ENCODE data around the gene EIF4H.

The EIF4H gene

DNA sequence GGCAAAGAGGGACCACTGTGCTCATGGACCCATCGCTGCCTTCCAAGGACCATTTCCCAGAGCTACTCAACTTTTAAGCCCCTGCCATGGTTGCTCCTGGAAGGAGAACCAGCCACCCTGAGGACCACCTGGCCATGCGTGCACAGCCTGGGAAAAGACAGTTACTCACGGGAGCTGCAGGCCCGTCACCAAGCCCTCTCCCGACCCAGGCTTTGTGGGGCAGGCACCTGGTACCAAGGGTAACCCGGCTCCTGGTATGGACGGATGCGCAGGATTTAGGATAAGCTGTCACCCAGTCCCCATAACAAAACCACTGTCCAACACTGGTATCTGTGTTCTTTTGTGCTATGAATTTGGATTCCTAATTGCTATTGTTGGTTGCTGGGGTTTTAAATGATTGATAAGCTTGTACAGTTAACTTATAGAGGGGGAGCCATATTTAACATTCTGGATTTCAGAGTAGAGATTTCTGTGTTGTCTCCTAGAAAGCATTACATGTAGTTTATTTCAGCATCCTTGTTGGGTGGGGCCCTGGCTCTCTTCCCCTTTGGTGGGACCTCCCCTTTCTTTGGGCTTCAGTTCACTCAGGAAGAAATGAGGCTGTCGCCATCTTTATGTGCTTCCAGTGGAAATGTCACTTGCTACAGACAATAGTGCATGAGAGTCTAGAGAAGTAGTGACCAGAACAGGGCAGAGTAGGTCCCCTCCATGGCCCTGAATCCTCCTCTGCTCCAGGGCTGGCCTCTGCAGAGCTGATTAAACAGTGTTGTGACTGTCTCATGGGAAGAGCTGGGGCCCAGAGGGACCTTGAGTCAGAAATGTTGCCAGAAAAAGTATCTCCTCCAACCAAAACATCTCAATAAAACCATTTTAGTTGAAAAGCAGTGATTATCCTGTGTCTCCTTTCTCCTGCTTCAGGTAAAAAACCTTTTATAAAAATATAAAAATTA is 55.1 kb downstream of the EIF4H start:
- DNase-seq = no peak

- peak in 1 of 2 donors; percentile 45 for DNase-seq
Measured at GRCh38 chr7:74230446-74231231, 56.5 kb downstream of the EIF4H start.

DNA sequence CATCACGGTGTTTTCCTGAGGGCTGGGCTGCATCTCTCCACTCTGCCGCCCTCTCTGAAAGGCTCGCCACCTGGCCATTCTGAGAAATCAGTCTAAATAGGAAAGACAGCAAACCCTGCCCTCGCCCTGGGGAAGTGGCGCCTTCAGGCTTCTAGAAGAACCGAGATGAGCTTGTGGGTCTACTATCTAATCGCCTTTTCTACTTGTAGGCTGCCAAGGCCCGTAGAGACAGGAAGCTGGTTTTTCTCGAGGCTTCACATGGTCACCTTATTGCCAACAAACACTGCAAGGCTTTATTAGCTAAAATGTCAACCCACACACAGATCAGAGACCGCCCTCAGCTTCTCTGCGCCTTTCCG is 57.1 kb downstream of the EIF4H start:
- DNase-seq = peak; percentile 23 to 67

DNA sequence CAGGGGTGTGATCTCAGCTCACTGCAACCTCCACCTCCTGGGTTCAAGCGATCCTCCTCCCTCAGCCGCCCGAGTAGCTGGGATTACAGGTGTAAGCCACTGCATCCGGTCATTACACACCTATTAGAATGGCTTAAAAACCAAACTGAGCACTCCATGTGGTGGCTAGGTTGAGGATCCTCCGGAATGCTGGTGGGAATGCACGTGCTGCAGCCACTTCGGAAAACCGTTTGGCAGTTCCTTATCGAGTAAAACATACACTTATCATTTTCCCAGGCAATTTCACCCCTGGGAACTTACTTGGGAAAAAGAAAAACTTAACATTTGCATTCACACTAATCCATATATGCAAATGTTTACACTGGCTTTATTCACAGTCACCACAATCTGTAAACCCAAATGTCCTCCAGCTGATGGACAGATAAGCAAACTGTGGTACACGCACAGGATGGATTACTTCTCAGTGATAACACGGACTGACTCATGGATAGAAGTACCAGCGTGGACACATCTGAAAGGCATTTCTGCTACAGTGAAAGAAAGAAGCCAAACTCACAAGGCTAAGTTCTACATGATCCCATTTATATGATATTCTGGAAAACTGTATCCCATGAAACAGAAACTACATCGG is 59.6 kb downstream of the EIF4H start:
- DNase-seq = no peak

DNA sequence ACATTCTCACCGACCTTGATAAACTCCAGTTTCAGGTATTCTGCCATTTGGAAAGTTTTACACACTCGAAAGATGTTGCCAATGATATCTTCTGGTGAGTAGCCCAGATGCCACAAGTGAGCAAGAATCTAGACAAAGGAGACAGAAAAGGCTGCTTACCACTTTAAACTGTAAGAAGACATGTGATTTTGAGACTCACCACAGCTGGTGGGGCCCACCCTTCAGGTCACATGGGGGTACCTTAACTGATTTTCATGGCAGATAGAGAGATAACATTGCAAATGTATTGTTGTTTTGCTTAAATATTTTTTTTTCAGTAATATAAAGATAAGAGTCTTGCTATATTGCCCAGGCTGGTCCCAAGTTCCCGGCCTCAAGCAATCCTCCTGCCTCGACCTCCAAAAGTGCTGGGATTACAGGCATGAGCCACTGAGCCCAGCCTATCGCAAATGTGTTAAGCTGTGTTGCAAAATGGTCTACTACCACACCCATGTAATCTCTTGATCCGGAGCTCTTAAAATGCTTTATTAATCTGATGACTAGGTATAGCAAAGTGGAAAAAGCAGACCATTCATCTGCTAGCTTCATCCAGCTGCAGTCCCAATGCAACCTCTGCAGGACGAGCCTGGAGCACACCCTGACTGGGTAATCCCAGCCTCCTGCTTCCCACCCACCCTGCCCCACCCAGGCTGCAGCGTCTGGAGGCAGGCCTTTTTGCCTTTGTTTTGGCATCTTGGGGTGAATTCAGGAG is 61.5 kb downstream of the EIF4H start:
- no peak for DNase-seq

GRCh38 chr7:74236284-74236683 is 62.1 kb downstream of the EIF4H start:
- no peak for DNase-seq

DNA sequence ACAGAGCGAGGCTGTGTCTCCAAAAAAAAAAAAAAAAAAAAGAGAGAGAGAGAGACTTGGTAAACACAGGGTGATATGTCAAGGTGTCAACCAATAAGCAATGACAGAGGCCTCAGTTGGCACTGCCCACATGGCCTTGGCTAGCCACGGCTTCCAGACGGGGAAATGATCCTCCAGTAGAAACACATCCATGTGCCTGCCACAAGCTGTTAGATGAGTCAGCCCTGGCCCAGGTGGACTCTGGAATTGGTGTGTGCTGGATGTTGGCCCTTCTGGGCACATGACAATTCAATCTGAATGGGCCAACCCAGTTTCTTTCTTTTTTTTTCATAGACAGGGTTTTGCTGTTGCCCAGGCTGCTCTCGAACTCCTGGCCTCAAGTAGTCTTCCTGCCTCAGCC is 66.3 kb downstream of the EIF4H start:
- DNase-seq = no peak

DNA sequence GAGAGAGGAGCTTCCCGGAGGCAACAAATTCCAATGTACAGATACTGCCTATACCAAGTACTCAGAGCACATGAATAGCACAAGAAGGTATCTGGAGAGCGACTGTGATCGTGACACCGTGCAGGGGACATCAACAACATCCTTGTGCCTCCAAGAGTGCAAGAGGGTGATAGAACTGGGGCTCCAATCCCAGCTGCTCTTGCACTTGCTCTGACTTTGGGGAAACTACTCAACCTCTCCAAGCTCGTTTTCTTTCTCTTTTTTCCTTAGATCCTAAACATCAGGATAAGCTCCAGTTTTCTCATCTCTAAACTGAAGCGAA is 67.9 kb downstream of the EIF4H start:
- no peak for DNase-seq

DNA sequence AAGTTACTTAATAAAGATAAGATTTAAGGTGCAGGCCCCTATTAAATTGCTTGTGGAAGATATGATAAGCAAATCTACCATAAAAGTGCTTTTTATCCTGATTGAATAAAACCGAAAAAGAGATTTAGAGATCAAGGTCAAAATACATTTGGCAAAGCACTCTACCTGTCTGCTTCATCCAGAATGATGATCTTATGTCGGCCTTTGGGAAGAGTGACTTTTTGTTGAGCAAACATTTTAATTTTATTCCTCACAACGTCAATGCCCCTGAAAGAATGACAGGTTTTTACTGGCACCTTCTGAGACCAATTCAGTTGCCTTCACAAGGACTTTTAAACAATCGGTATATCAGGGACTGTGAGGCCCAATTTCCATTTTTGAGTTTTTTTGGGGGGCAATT is 72.3 kb downstream of the EIF4H start:
- no peak for DNase-seq
